Vagina (tissue), 2 donors: ENCODE data around the gene CNIH2.

Experiments used
- POLR2A ChIP-seq, 2 donors: fragments of 450-650 bp; IDR thresholded peaks; one replicate each; pipeline ENCODE4 v1.6.1; 2017; ENCODE audit warnings: antibody characterized with exemption in 2 of 2, mild to moderate bottlenecking in 2 of 2, moderate library complexity in 2 of 2
- POLR2AphosphoS5 ChIP-seq, 2 donors: sonication (generic); formaldehyde crosslinking; IDR thresholded peaks; one replicate each; pipeline ENCODE4 v1.9.0; 2017; ENCODE audit warnings: antibody characterized with exemption in 2 of 2, mild to moderate bottlenecking in 2 of 2, low read depth in 1 of 2; ENCODE audit not compliant: insufficient read depth in 1 of 2
- TF ChIP-seq, protein P1 (sequence below), 3 experiments: fragments of 450-650 bp in 2 of 3; fragments of 200-600 bp in 1 of 3; sonication (generic) in 1 of 3; IDR thresholded peaks; one replicate each; pipeline ENCODE4 v1.5.1; 2017 to 2019; ENCODE audit warnings: antibody characterized with exemption in 3 of 3, mild to moderate bottlenecking in 2 of 3, moderate library complexity in 2 of 3

DNA sequence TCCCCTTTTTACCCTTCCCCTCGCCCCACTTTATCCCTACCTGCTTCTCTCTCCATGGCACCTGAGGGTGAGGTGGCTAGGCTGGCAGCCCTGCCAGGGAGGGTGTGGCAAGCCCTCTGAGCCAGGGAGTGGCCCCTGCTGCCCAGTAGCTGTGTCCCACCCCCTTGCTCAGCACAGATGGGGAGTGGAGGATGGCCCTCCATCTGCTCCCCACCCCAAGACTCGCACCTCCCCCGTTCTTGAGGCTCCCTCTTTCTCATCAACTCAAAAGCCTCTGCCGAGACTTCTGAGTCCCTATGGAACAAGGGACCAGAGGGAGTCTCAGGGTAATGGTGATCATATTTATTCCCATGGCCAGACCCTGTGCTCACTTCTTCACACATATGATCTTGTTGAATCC lies 15.4 kb downstream of the CNIH2 start:
- TF ChIP-seq, protein P1, sequence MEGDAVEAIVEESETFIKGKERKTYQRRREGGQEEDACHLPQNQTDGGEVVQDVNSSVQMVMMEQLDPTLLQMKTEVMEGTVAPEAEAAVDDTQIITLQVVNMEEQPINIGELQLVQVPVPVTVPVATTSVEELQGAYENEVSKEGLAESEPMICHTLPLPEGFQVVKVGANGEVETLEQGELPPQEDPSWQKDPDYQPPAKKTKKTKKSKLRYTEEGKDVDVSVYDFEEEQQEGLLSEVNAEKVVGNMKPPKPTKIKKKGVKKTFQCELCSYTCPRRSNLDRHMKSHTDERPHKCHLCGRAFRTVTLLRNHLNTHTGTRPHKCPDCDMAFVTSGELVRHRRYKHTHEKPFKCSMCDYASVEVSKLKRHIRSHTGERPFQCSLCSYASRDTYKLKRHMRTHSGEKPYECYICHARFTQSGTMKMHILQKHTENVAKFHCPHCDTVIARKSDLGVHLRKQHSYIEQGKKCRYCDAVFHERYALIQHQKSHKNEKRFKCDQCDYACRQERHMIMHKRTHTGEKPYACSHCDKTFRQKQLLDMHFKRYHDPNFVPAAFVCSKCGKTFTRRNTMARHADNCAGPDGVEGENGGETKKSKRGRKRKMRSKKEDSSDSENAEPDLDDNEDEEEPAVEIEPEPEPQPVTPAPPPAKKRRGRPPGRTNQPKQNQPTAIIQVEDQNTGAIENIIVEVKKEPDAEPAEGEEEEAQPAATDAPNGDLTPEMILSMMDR (IDR thresholded peaks at IDR 0.05) = no peak
- TF ChIP-seq POLR2A (IDR thresholded peaks at IDR 0.05) (no peak), POLR2AphosphoS5 (IDR thresholded peaks at IDR 0.05; ENCODE audit: insufficient read depth in 1 of 2, low read depth in 1 of 2) (no peak)
